SK-N-MC (cell line): ENCODE measurements around the gene CDC42SE2.

Experiments
- DNase-seq: peaks from one replicate; pipeline ENCODE4 v3.0.0-alpha.2; 2011; ENCODE audit warnings: low read depth, low spot score
- H3K27ac ChIP-seq: fragments of 200-600 bp; sonication (generic); 2 replicates; pipeline ENCODE4 v1.5.1; 2016; ENCODE audit warnings: mixed run types
- H3K36me3 ChIP-seq: fragments of 200-600 bp; sonication (generic); 2 replicates; pipeline ENCODE4 v1.6.1; 2017; ENCODE audit warnings: antibody characterized with exemption, low read length, mixed read lengths; ENCODE audit not compliant: insufficient read depth
- H3K4me3 ChIP-seq: fragments of 200-600 bp; sonication (generic); 2 replicates; pipeline ENCODE4 v1.5.1; 2016
- H3K9ac ChIP-seq: fragments of 200-600 bp; sonication (generic); 2 replicates; pipeline ENCODE4 v1.8.0; 2017; ENCODE audit warnings: mixed run types, mixed read lengths; ENCODE audit not compliant: insufficient read length
- H3K9me3 ChIP-seq: fragments of 200-600 bp; sonication (generic); 2 replicates; pipeline ENCODE4 v1.6.1; 2017; ENCODE audit warnings: low read depth, mild to moderate bottlenecking, antibody characterized with exemption, low read length, moderate library complexity, mixed read lengths
- EZH2 ChIP-seq: fragments of 200-600 bp; sonication (generic); IDR thresholded peaks from one replicate; pipeline ENCODE4 v1.6.1; 2017; ENCODE audit warnings: antibody characterized with exemption
- FOXP2 ChIP-seq: optimal IDR thresholded peaks from 2 replicates; pipeline ENCODE3; 2011; ENCODE audit warnings: mild to moderate bottlenecking, moderate library complexity; ENCODE audit not compliant: insufficient read depth; ENCODE audit errors: extremely low read length, control extremely low read depth
- POLR2AphosphoS5 ChIP-seq: IDR thresholded peaks from 2 replicates; pipeline ENCODE4 v1.6.1; 2012; ENCODE audit warnings: mild to moderate bottlenecking, low read depth, low read length, borderline replicate concordance

The CDC42SE2 gene

DNA sequence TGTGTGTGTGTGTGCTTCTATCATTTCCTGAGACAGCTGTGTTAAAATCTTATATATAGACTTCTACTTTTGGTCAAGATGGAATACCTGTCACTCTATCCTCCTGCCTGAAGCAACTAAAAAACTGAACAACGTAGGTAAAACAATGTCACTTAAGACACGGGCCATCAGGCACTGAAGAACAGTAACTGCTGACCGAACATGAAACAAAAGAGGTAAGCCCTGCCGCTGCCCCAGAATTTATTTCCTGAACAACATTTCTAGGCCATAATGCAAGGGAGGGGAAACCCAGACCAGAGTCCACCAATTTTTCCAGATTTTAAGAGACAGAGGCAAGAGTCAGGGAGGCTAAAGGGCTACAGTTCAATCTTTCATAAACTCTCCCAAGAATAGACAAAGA lies 156.0 kb downstream of the CDC42SE2 start:
- no peak for DNase-seq
- H3K9me3 ChIP-seq, result no peaks in the 10 kb centered on the region
- no peak overlapping the region for H3K27ac ChIP-seq
- no peak overlapping the region for H3K9ac ChIP-seq
- TF ChIP-seq POLR2AphosphoS5, result no peak
- TF ChIP-seq EZH2, result no peak
- no peak for TF ChIP-seq FOXP2
- no peak overlapping the region for H3K4me3 ChIP-seq
- H3K36me3 ChIP-seq, result peaks cover 8% of the 10 kb centered on the region; the same call in 1 of the 2 replicates

DNA sequence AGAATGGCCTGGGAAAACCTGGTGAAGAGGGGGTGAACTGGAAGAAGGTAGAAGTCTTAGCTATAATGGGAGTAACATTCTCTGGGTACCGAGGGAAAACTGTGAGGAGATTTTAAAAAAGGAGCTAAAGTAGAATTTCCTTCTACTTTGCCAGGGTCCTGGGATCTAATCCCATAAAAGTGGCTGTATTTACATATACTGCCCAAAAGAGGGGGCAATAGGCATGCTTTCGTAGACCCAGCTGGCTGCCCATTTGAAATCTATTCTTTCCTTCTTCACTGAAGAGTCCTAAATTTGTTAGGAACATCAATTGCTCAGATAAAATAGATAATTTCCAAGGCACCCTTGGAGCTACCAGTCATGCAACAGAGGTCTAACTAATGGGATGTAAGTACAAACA lies 159.2 kb downstream of the CDC42SE2 start:
- Histone ChIP-seq H3K4me3 (no peak overlapping the region), H3K9ac (no peak overlapping the region), H3K27ac (no peak overlapping the region), H3K36me3 (peaks cover 12% of the 10 kb centered on the region), H3K9me3 (no peaks in the 10 kb centered on the region)
- no peak for TF ChIP-seq FOXP2
- TF ChIP-seq EZH2, result no peak
- TF ChIP-seq POLR2AphosphoS5, result no peak
- peak; percentile 32 for DNase-seq

DNA sequence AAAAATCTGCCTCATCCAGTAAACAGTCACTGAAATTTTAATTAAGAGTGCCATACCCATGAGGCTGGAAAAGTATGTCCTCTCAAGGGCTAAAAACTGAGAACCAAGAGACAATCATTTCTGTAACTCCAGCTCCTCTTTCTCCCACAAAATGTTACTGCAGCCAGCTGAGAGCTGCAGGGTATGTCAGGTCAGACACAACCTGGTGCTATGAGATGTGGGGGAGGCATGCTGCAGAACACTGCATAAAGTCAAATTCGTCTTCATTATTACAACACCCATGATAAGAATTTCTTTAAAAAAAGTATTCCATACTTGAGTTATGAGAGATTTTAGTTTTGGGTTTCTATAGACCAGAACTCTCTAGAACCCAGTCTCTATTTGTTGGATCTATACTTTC lies 162.2 kb downstream of the CDC42SE2 start:
- Histone ChIP-seq H3K27ac (no peak overlapping the region), H3K4me3 (no peak overlapping the region), H3K9me3 (no peaks in the 10 kb centered on the region), H3K36me3 (peaks cover 33% of the 10 kb centered on the region), H3K9ac (no peak overlapping the region)
- DNase-seq, result no peak
- TF ChIP-seq FOXP2 (no peak), EZH2 (no peak), POLR2AphosphoS5 (no peak)

DNA sequence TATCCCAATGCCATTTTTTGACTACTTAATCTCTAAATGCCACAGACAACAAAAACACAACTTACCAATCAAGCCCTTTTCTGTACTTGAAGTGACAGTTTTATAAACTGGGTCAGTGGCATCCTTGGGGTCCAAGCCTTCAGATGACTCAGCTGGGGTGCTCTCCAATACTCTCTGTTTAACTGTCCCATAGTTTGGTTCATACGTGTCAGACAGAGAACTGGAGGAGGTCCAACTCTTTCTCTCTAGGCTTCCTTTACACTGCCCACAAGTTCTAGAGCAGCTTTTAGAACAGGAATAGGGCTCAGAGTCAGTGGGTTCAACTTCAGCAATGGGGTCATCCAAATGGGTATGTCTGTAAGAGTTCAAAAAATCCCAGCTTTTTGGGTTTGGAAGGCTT lies 166.9 kb downstream of the CDC42SE2 start:
- no peak for DNase-seq
- H3K4me3 ChIP-seq, result no peak overlapping the region
- no peaks in the 10 kb centered on the region for H3K9me3 ChIP-seq
- H3K27ac ChIP-seq, result no peak overlapping the region
- peaks cover 66% of the 10 kb centered on the region for H3K36me3 ChIP-seq
- no peak overlapping the region for H3K9ac ChIP-seq
- no peak for TF ChIP-seq POLR2AphosphoS5
- TF ChIP-seq EZH2, result no peak
- no peak for TF ChIP-seq FOXP2

DNA sequence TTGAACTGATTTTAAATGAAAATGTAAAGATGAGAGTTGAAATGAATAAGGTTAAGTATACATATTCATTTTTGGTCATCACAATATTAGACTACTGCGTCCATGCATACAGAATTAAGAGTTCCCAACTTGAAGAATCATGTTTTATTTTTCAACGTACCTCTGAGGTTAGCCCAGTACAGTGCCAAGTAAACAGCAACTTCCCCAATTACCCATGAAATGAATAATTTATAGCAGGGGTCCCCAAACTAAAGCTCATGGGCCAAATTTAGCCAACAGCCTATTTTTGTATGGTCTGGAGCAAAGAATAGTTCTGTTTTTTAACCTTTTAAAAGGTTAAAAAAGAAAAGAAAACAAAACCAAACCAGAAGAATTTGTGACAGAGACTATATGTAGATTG lies 167.9 kb downstream of the CDC42SE2 start:
- no peak for TF ChIP-seq EZH2
- no peak for TF ChIP-seq POLR2AphosphoS5
- no peak for DNase-seq
- Histone ChIP-seq H3K9me3 (no peaks in the 10 kb centered on the region), H3K9ac (no peak overlapping the region), H3K27ac (no peak overlapping the region), H3K36me3 (peaks cover 71% of the 10 kb centered on the region), H3K4me3 (no peak overlapping the region)

DNA sequence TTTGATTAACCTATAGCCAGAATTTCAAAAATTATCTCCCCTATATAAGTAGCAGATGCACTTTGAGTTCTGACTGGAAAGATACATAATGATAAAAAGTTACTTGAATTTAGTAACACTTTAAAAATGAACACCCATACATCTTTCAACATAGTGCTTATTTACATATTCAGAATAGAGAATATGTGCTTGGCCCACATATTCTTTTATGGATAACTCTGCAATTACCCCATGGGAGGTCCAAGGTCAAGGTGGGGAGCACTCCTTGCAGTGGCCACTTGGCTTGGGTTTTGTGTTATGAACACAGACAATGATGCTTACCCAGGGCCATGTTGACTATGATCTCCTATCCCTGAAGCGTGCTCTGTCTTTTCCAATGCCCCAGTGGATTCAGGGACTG lies 169.3 kb downstream of the CDC42SE2 start:
- peaks cover 75% of the 10 kb centered on the region for H3K36me3 ChIP-seq
- no peak overlapping the region for H3K9ac ChIP-seq
- no peak for DNase-seq
- TF ChIP-seq FOXP2 (no peak), EZH2 (no peak), POLR2AphosphoS5 (no peak)
- no peaks in the 10 kb centered on the region for H3K9me3 ChIP-seq
- H3K27ac ChIP-seq, result no peak overlapping the region
- no peak overlapping the region for H3K4me3 ChIP-seq

DNA sequence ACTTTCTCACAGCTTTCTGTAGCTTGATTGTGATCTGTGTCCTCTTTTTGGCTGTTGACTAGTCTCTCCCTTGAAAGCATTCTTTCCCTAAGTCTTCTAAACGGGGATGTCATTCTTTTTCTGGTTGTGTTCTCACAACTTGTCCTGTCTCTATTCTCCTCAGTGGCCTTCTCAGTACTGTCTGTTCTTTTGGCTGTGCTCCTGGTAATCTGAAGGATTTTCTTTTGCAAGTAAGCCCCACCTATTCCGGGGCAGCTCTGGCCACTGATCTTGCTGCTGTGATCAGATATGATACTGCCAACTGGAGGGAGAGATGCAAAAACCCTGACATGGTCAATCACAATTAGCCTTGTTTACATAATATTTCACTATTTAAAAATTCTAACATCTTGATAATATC lies 172.2 kb downstream of the CDC42SE2 start:
- H3K4me3 ChIP-seq, result no peak overlapping the region
- no peak overlapping the region for H3K27ac ChIP-seq
- H3K9me3 ChIP-seq, result no peaks in the 10 kb centered on the region
- H3K36me3 ChIP-seq, result peaks cover 75% of the 10 kb centered on the region
- TF ChIP-seq EZH2 (no peak), FOXP2 (no peak), POLR2AphosphoS5 (no peak)
- DNase-seq, result no peak
- no peak overlapping the region for H3K9ac ChIP-seq

DNA sequence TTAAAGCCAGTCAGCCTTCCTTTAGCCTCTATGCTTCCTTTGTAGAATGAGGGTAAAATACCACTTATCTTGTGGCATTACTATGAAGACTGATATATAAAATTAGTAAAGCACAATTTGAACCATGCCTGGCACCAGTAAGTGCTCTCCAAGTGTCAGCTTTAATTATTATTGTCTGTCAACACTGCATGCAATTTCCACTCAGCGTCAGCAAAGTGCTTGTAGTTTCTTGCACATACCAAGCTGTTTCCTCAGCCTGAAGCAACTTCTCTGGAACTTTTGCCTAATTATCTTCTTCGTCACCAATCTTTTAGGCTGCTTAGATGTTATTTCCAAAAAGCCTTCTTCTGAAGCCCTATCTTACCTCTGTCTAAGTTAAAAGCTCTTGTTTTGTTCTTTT lies 177.3 kb downstream of the CDC42SE2 start:
- Histone ChIP-seq H3K4me3 (no peak overlapping the region), H3K9me3 (no peaks in the 10 kb centered on the region), H3K9ac (no peak overlapping the region), H3K27ac (no peak overlapping the region), H3K36me3 (peaks cover 50% of the 10 kb centered on the region)
- peak; percentile 50 for DNase-seq
- TF ChIP-seq POLR2AphosphoS5 (peak; percentile 27; the same call in 1 of the 2 replicates), FOXP2 (no peak)
